HepG2 (cell line): Measurements from ENCODE around the gene ANXA11. TPM values are rescaled to one million over a fixed set of nuclear protein-coding genes. Genes with fewer than 3 reads are reported as not detected.

Source experiments
- ATAC-seq: fragments of 200-7000 bp; cut with Tn5 transposase; 3 replicates; pipeline ENCODE4 v1.9.1; 2020; ENCODE audit warnings: mild to moderate bottlenecking, moderate library complexity
- BruUV-seq: library from RNA; stranded (reverse); fragments of 400-500 nt; replicated peaks from 2 replicates; lab custom pipeline; 2021; lab: Mats Ljungman, UMichigan
- CTCF ChIA-PET: fragments of 300-600 bp; formaldehyde crosslinking; extraction: SDS; loops from one replicate; lab custom pipeline; 2021; ENCODE audit warnings: low total read pairs, inconsistent platforms, low intra/inter-chr PET ratio; lab: Yijun Ruan, JAX
- POLR2A ChIA-PET: fragments of 350-600 bp; sonication (Branson Sonifier 250); formaldehyde crosslinking; loops from one replicate; lab custom pipeline; 2020; ENCODE audit warnings: antibody characterized with exemption, inconsistent platforms; lab: Yijun Ruan, JAX
- DNase-seq: peaks from one replicate; pipeline ENCODE4 v3.0.0-alpha.2; 2015; ENCODE audit warnings: low spot score
- FAIRE-seq: peaks from 3 replicates; lab custom pipeline; 2011; peaks lifted over from hg19 to GRCh38; lab: Jason Lieb, UNC
- H2AFZ ChIP-seq: one replicate; pipeline ENCODE4 v1.6.1; 2011; ENCODE audit warnings: low read length, inconsistent platforms
- H3K27ac ChIP-seq: fragments of 300-600 bp; 3 replicates; pipeline ENCODE4 v1.8.0; 2011; ENCODE audit warnings: mixed run types, mild to moderate bottlenecking, mixed read lengths, low read length, inconsistent platforms; ENCODE audit not compliant: insufficient read depth; ENCODE audit errors: extremely low read length
- H3K27me3 ChIP-seq, 2 experiments: fragments of 200-600 bp in 1 of 2; 2 replicates in 1 of 2; 3 replicates in 1 of 2; pipeline versions ENCODE4 v1.6.0 to v1.8.0; 2011; ENCODE audit warnings: low read length in 2 of 2, mild to moderate bottlenecking in 2 of 2, moderate library complexity in 2 of 2, inconsistent platforms in 1 of 2; ENCODE audit not compliant: insufficient read depth in 2 of 2, control insufficient read depth in 1 of 2
- H3K36me3 ChIP-seq, 2 experiments: fragments of 200-600 bp in 1 of 2; replicated peaks in 1 of 2; 2 replicates in 1 of 2; 3 replicates in 1 of 2; pipeline versions ENCODE4 v1.5.1 to v1.8.0; 2011; ENCODE audit warnings: low read length in 2 of 2, inconsistent platforms in 1 of 2; ENCODE audit not compliant: insufficient read depth in 2 of 2, control insufficient read depth in 1 of 2
- H3K4me1 ChIP-seq: 2 replicates; pipeline ENCODE4 v1.5.1; 2012; ENCODE audit warnings: low read length, inconsistent platforms; ENCODE audit not compliant: insufficient read depth
- H3K4me2 ChIP-seq: 2 replicates; pipeline ENCODE4 v1.6.0; 2011; ENCODE audit warnings: low read depth, low read length, inconsistent platforms
- H3K4me3 ChIP-seq, 3 experiments: fragments of 200-600 bp in 1 of 3; sonication (generic), shearing (Covaris generic) in 1 of 3; replicated peaks in 1 of 3; 2 replicates each; pipeline ENCODE4 v1.5.1; 2011 to 2016; ENCODE audit warnings: low read length in 3 of 3, inconsistent platforms in 2 of 3, low read depth in 2 of 3, mild to moderate bottlenecking in 2 of 3, control low read depth in 1 of 3, mixed read lengths in 1 of 3; ENCODE audit not compliant: insufficient read depth in 1 of 3
- H3K79me2 ChIP-seq: one replicate; pipeline ENCODE4 v1.6.1; 2011; ENCODE audit warnings: low read length, inconsistent platforms; ENCODE audit not compliant: insufficient read depth
- H3K9ac ChIP-seq: 2 replicates; pipeline ENCODE4 v1.6.0; 2011; ENCODE audit warnings: mild to moderate bottlenecking, low read depth, low read length, inconsistent platforms; ENCODE audit not compliant: insufficient read depth
- H3K9me3 ChIP-seq: 2 replicates; pipeline ENCODE4 v1.5.1; 2012; ENCODE audit warnings: mild to moderate bottlenecking, low read length
- H4K20me1 ChIP-seq: 2 replicates; pipeline ENCODE4 v1.6.0; 2011; ENCODE audit warnings: inconsistent platforms, mild to moderate bottlenecking, low read length, moderate library complexity; ENCODE audit not compliant: insufficient read depth
- ARNT2 ChIP-seq: sonication (generic); formaldehyde crosslinking; IDR thresholded peaks from 2 replicates; pipeline ENCODE4 v1.8.0; 2022; ENCODE audit warnings: mild to moderate bottlenecking, low read depth, missing genetic modification reagents, moderate library complexity
- BHLHE40 ChIP-seq: IDR thresholded peaks from 2 replicates; pipeline ENCODE4 v1.6.1; 2011; ENCODE audit warnings: low read length, improper control_type of control experiment
- EP300 ChIP-seq, 3 experiments: sonication (generic) in 1 of 3; formaldehyde crosslinking in 1 of 3; IDR thresholded peaks; 2 replicates each; pipeline versions ENCODE4 v1.5.1 to v1.6.1; 2011 to 2020; ENCODE audit warnings: low read depth in 2 of 3, low read length in 2 of 3, borderline replicate concordance in 1 of 3, improper control_type of control experiment in 1 of 3, mild to moderate bottlenecking in 1 of 3, missing genetic modification reagents in 1 of 3, moderate library complexity in 1 of 3
- HOXA9 ChIP-seq: sonication (generic); formaldehyde crosslinking; IDR thresholded peaks from 2 replicates; pipeline ENCODE4 v1.8.1; 2022; ENCODE audit warnings: missing genetic modification reagents, mild to moderate bottlenecking, moderate library complexity, borderline replicate concordance
- PRPF4 ChIP-seq: fragments of 200-400 bp; formaldehyde crosslinking; IDR thresholded peaks from 2 replicates; pipeline ENCODE4 v1.6.1; 2016; ENCODE audit warnings: low read length, low read depth; ENCODE audit not compliant: poor library complexity, severe bottlenecking
- RXRB ChIP-seq: IDR thresholded peaks from 2 replicates; pipeline ENCODE4 v1.6.1; 2016; ENCODE audit warnings: borderline replicate concordance, missing genetic modification reagents, missing compliant biosample characterization
- WGBS: methylation state at CpG from one replicate; pipeline ENCODE4 v1.1.6; 2017; ENCODE audit warnings: low lambda C conversion rate; 5-methylcytosine and 5-hydroxymethylcytosine counted together
- in situ Hi-C: cut with HindIII; loops from 2 replicates; pipeline ENCODE4 v1.10.0; 2017; ENCODE audit warnings: low pct_unique_long_range_greater_than_20kb; ENCODE audit not compliant: extremely low pct_ligation_motif_present
- intact Hi-C: fragments of 100-400 bp; cut with micrococcal nuclease; formaldehyde crosslinking; loops from one replicate; pipeline ENCODE4 v1.10.0; 2022; ENCODE audit not compliant: unreplicated experiment
- polyA plus RNA-seq, 8 experiments: library from polyadenylated mRNA; depleted of rRNA in 3 of 8; stranded (reverse) in 7 of 8; unstranded in 1 of 8; fragments of >200 nt; fragmentation: Illumina TruSeq in 4 of 8; extraction: Trizol in 4 of 8; gene quantifications; 2 replicates each; pipeline versions ENCODE4 v1.2.1 to v1.2.3, GENCODE V29; 2011 to 2016; ENCODE audit warnings: low read depth in 4 of 8, missing spikeins in 1 of 8, mixed read lengths in 1 of 8; ENCODE audit not compliant: insufficient read depth in 1 of 8
- total RNA-seq, 5 experiments: library from RNA; depleted of rRNA; stranded (reverse); fragments of >200 nt; fragmentation: Illumina TruSeq; extraction: Trizol; gene quantifications; 2 replicates each; pipeline ENCODE4 v1.2.3, GENCODE V29; 2016; ENCODE audit warnings: low read depth in 1 of 5
- TF ChIP-seq, protein P1 (sequence below): IDR thresholded peaks from 2 replicates; pipeline ENCODE4 v1.6.1; 2018; ENCODE audit warnings: missing genetic modification reagents
- TF ChIP-seq, protein P2 (sequence below): sonication (generic); formaldehyde crosslinking; IDR thresholded peaks from 2 replicates; pipeline ENCODE4 v1.5.0; 2020; ENCODE audit warnings: mild to moderate bottlenecking, missing genetic modification reagents
- TF ChIP-seq, protein P3 (sequence below): sonication (generic); formaldehyde crosslinking; IDR thresholded peaks from 2 replicates; pipeline ENCODE4 v1.9.0; 2021; ENCODE audit warnings: missing genetic modification reagents, borderline replicate concordance

ANXA11 gene
- total and polyA plus RNA-seq, 2 of the 13 experiments (the other 11 are each of a cell fraction or from before 2014, with no cell fraction given) = 30.6 to 51.5 TPM

DNA sequence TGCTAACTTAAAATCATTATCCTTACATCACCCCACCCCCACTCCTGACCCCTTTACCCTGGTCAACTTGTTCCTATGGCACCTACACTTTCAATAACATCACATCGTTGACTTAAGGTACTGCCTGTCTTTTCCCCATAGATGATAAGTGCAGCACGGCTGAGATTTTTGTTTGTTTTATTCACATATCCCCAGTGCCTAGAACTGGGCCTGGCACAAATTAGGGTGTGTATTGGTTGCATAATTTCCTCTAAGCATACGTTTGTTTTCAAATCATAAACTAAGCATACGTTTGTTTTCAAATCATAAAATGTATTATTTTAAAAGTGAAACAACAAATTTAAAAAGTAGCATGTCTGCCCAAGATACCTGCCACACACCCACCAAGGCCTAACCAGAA, 35.3 kb downstream of the ANXA11 start:
- in situ Hi-C loops (no loop called here), intact Hi-C loops (no loop called here)
- no peaks in the 10 kb centered on the region for H3K4me1 ChIP-seq
- ATAC-seq (no peak), FAIRE-seq (no peak), DNase-seq (no peak)
- H3K27ac ChIP-seq = no peak overlapping the region
- TF ChIP-seq, protein P1, sequence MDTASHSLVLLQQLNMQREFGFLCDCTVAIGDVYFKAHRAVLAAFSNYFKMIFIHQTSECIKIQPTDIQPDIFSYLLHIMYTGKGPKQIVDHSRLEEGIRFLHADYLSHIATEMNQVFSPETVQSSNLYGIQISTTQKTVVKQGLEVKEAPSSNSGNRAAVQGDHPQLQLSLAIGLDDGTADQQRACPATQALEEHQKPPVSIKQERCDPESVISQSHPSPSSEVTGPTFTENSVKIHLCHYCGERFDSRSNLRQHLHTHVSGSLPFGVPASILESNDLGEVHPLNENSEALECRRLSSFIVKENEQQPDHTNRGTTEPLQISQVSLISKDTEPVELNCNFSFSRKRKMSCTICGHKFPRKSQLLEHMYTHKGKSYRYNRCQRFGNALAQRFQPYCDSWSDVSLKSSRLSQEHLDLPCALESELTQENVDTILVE (CRISPR knock-in tag) = no peak
- TF ChIP-seq, protein P2, sequence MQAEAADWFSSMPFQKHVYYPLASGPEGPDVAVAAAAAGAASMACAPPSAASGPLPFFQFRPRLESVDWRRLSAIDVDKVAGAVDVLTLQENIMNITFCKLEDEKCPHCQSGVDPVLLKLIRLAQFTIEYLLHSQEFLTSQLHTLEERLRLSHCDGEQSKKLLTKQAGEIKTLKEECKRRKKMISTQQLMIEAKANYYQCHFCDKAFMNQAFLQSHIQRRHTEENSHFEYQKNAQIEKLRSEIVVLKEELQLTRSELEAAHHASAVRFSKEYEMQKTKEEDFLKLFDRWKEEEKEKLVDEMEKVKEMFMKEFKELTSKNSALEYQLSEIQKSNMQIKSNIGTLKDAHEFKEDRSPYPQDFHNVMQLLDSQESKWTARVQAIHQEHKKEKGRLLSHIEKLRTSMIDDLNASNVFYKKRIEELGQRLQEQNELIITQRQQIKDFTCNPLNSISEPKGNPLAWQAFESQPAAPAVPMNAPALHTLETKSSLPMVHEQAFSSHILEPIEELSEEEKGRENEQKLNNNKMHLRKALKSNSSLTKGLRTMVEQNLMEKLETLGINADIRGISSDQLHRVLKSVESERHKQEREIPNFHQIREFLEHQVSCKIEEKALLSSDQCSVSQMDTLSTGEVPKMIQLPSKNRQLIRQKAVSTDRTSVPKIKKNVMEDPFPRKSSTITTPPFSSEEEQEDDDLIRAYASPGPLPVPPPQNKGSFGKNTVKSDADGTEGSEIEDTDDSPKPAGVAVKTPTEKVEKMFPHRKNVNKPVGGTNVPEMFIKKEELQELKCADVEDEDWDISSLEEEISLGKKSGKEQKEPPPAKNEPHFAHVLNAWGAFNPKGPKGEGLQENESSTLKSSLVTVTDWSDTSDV (CRISPR knock-in tag) = no peak
- TF ChIP-seq, protein P3, sequence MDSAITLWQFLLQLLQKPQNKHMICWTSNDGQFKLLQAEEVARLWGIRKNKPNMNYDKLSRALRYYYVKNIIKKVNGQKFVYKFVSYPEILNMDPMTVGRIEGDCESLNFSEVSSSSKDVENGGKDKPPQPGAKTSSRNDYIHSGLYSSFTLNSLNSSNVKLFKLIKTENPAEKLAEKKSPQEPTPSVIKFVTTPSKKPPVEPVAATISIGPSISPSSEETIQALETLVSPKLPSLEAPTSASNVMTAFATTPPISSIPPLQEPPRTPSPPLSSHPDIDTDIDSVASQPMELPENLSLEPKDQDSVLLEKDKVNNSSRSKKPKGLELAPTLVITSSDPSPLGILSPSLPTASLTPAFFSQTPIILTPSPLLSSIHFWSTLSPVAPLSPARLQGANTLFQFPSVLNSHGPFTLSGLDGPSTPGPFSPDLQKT (CRISPR knock-in tag) = no peak
- TF ChIP-seq PRPF4 (no peak), RXRB (CRISPR knock-in tag) (no peak), ARNT2 (CRISPR knock-in tag) (no peak), HOXA9 (CRISPR knock-in tag) (no peak), EP300 (IDR thresholded peaks at IDR 0.05; ENCODE audit: low read depth in 2 of 2, low read length in 2 of 2) (no peak), EP300 (CRISPR knock-in tag; IDR thresholded peaks at IDR 0.05; ENCODE audit: borderline replicate concordance) (no peak), BHLHE40 (no peak)
- no TSS peak for BruUV-seq
- ChIA-PET POLR2A (no interaction called here), CTCF (no interaction called here)
- no peak overlapping the region for H3K4me2 ChIP-seq
- WGBS = 84% methylated on average over 4 of the region's 4 CpGs
- no peaks in the 10 kb centered on the region for H3K79me2 ChIP-seq
- peaks cover 6 to 13% of the 10 kb centered on the region in 2 experiments; a peak in 3 of 5 replicates for H3K36me3 ChIP-seq
- H2AFZ ChIP-seq = no peak overlapping the region
- no peaks in the 10 kb centered on the region for H3K27me3 ChIP-seq
- H3K9ac ChIP-seq = no peak overlapping the region
- H3K9me3 ChIP-seq = no peaks in the 10 kb centered on the region
- no peak overlapping the region for H3K4me3 ChIP-seq
- H4K20me1 ChIP-seq = no peaks in the 10 kb centered on the region
